ENCODE results near the gene TTC7B.

GRCh38 chr14:90615517-90616060 lies 200.6 kb downstream of the TTC7B start:
- TF ChIP-seq, protein P1, sequence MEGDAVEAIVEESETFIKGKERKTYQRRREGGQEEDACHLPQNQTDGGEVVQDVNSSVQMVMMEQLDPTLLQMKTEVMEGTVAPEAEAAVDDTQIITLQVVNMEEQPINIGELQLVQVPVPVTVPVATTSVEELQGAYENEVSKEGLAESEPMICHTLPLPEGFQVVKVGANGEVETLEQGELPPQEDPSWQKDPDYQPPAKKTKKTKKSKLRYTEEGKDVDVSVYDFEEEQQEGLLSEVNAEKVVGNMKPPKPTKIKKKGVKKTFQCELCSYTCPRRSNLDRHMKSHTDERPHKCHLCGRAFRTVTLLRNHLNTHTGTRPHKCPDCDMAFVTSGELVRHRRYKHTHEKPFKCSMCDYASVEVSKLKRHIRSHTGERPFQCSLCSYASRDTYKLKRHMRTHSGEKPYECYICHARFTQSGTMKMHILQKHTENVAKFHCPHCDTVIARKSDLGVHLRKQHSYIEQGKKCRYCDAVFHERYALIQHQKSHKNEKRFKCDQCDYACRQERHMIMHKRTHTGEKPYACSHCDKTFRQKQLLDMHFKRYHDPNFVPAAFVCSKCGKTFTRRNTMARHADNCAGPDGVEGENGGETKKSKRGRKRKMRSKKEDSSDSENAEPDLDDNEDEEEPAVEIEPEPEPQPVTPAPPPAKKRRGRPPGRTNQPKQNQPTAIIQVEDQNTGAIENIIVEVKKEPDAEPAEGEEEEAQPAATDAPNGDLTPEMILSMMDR (IDR thresholded peaks at IDR 0.05), result no peak
- no peak for TF ChIP-seq POLR2A (IDR thresholded peaks at IDR 0.05)

All from adrenal gland (tissue), 5 donors.